Posterior cingulate gyrus (tissue), 11 donors: ENCODE results near the gene HECW1.
A peak's percentile ranks its signal among the peaks of the same experiment; 100 is the strongest.

Source experiments
- DNase-seq, 10 donors: peaks; one replicate each; pipeline versions ENCODE4 v3.0.0 to v3.0.0-alpha.2; 2020 to 2021; ENCODE audit warnings: mixed read lengths in 3 of 10
- intact Hi-C: fragments of 100-400 bp; cut with DNase I; formaldehyde crosslinking; loops from one replicate; pipeline ENCODE4 v1.15.1; 2023

HECW1 gene

DNA sequence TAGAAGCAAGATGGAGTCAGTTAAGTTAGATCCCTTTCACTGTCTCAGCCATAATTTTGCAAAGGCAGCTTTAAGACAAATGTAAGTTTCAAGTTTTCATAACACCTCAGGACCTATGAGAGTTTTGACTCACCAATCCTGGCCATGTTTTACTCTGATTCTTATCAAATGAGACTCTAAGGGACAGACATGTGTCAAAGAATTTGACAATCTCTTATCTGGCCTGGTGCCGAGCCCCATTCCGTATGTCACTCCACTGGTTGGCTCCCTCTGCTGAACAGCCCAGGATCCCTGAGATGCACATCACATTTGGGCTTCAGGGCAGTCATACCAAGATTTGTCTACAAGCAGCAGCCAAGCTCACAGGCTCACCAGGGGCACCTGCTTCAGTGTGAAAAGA, 282.9 kb downstream of the HECW1 start:
- intact Hi-C loops, result no loop called here
- DNase-seq, result no peak

- no peak for DNase-seq
- intact Hi-C loops, result no loop called here
These were observed 283.8 kb downstream of the HECW1 start for GRCh38 chr7:43396187-43396740.

GRCh38 chr7:43398831-43399230, 286.4 kb downstream of the HECW1 start:
- intact Hi-C loops, result no loop called here
- DNase-seq, result no peak

GRCh38 chr7:43405948-43406347, 293.5 kb downstream of the HECW1 start:
- no peak for DNase-seq
- intact Hi-C loops, result no loop called here

GRCh38 chr7:43406961-43407360, 294.5 kb downstream of the HECW1 start:
- no peak for DNase-seq
- intact Hi-C loops, result no loop called here

- intact Hi-C loops, result no loop called here
These were observed 296.5 kb downstream of the HECW1 start for GRCh38 chr7:43408981-43409380.

GRCh38 chr7:43417455-43417854, 305.0 kb downstream of the HECW1 start:
- no peak for DNase-seq
- intact Hi-C loops, result no loop called here

More at GRCh38 chr7:43408981-43409380, 296.5 kb downstream of the HECW1 start:
- no peak for DNase-seq

GRCh38 chr7:43430411-43430810, 318.0 kb downstream of the HECW1 start:
- no peak for DNase-seq
- intact Hi-C loops, result no loop called here

DNA sequence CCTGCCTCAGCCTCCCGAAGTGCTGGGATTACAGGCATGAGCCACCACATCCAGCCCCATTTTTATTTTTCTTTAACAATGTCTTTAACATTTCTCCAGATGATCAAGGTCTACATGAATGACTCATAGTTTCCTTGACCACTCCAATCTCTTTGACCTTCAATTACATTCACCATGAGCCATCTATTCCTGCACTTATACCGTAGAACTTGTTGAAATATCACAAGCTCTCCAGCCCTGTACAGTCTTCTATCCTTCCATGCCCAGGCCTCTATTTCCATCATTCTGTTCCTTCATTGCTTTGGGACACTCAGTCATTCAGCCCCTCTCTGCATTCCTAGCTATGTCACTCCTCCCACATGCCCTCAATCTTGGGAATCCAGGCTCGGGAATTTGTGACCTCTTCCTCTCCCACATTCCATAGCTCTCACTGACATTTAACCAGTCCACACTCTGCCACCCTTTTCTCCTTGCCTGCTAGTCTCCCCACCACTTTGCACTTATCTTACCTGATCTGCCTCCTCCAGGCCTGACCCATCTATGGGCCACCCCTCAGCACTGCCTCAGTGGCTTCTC, 318.7 kb downstream of the HECW1 start:
- intact Hi-C loops, result no loop called here
- no peak for DNase-seq

DNA sequence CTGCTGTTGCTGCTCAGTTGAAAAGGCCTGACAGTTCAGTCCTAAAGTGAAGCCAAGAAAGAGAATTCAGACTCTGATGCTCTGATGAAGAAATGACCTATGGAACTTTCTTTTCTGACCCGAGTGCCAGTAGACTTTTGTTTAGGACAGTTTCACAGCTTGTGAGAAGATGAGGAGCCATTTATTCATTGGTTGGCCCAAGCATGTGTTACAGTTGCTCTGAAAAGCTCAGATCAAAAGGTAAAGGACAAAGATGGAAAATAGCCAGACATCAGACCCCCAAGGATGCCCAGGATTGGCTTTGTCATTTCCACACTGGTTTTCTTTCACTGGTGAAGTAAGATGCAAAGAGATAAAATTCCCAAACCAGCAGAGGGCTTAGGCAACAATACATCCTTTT, 321.2 kb downstream of the HECW1 start:
- intact Hi-C loops, result no loop called here
- no peak for DNase-seq

DNA sequence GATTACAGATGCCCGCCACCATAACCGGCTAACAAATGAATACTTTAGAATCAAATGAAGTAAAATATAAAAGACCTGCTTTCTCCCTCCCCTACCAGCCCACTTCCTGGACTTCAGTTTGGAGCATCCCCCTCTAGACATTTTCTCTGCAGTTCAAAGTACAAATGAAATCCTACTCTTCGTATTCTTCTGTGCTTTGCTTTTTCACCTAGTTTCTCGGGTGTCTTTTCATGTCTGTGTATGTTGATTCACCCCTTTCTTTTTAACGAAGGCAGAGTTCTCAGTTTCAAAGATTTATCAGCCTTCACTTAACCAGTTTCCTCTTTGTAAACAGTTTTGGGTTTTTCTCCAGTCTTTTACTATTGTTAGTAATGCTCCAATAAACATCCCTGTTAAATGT, 324.6 kb downstream of the HECW1 start:
- DNase-seq, result no peak
- intact Hi-C loops, result no loop called here

DNA sequence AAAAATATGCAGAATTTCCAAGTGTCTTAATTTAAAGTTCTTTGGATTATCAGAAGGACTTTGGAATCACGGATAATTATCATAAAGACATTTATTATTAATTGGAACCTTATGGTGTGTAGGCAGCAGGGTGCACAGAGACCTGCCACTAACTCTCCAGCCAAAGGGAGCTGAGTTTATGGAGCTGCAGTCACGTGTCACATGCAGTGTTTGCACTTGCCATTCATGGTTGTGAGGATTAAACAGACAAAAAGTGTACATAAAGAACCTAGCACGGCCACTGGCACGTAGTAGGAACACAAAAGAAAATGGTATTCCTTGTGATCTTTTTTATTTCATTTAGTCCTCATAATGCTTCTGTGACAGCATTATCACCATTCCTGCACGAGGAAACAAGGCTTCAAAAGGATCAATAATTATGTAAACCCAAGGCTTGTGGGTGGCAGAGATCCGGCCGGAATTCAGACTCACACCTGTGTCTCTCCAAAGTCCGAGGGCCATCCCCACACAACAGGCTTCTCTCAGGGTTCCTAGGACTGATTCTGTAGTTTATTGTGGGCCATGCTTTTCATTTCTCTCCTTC, 326.5 kb downstream of the HECW1 start:
- intact Hi-C loops, result no loop called here
- no peak for DNase-seq

DNA sequence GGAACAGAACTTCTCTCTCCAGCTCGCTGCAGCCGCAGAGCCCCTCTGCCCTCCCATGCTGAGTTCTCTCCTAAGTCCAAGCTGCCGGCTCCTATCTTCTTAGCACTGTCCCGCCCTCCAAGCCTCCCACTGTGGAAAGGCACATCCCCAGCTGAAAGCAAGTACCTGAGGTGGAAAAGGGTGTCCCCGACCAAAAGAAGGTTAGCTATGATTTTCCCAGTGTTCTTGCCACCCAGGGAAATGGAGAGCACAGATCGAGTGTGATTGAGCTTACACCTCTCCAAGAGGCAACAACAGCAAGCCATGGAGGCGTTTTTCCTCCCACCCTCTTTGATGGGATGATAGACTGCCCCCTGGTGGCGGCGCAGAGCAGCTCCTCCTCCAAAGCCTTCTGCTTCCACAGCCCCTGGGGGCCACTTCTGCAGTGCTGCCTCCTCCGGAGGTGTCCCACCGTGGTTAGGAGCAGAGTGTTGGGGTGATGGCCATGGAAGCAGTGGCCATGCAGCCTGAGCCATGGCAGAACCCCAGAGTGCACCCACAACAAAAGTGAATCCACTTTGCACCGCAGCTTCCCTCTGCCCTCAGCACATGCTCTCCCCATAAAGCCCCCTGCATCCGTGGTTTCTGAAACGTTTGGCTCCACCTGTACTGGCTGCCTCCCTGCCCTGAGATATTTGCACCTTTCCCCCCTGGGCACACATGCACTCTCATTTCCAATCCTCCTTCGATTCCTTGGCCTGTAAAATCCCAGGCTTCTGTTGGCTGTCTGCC, 327.4 kb downstream of the HECW1 start:
- intact Hi-C loops, result no loop called here
- peak in 3 of 10 donors; percentile 11 to 78 (median 67) for DNase-seq

DNA sequence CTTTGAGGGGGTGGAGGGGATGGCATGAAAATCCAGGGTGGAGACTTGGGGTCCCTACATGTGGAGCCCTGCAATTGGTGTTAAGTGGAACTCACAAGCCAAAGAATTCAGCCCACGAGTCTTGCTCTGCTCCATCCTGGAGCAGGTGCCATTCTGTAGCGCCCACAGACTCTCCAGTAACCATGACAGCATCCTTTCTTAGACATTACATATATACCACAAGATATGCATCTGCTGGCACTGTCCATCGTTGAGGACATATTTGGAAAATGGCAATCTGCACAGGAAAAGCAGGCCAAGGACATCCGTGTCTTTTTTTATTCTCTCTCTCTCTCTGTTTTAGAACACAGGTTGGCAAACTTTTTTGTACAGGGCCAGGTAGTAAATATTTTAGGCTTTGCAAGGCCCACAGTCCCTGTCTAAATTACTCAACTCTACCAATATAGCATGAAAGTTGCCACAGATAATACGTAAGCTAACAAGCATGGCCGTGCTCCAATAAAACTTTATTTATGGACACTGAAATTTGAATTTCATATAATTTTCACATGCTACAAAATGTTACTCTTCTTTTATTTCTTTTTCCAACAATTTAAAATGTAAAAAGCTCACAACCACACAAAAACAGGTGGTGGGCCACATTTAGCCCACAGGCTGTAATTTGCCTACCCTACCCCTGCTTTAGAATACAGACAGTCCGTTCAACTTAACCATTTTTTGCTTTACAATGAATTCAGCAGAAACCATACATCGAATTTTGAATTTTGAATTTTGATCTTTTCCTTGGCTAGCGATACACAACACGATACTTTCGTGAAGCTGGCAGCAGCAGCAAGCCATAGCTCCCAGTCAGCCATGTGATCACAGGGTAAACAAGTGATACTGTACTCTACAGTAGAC, 329.0 kb downstream of the HECW1 start:
- DNase-seq, result peak in 3 of 10 donors; percentile 37 to 78 (median 74)
- intact Hi-C loops, result no loop called here

GRCh38 chr7:43443381-43443780, 330.9 kb downstream of the HECW1 start:
- DNase-seq, result no peak
- intact Hi-C loops, result no loop called here

DNA sequence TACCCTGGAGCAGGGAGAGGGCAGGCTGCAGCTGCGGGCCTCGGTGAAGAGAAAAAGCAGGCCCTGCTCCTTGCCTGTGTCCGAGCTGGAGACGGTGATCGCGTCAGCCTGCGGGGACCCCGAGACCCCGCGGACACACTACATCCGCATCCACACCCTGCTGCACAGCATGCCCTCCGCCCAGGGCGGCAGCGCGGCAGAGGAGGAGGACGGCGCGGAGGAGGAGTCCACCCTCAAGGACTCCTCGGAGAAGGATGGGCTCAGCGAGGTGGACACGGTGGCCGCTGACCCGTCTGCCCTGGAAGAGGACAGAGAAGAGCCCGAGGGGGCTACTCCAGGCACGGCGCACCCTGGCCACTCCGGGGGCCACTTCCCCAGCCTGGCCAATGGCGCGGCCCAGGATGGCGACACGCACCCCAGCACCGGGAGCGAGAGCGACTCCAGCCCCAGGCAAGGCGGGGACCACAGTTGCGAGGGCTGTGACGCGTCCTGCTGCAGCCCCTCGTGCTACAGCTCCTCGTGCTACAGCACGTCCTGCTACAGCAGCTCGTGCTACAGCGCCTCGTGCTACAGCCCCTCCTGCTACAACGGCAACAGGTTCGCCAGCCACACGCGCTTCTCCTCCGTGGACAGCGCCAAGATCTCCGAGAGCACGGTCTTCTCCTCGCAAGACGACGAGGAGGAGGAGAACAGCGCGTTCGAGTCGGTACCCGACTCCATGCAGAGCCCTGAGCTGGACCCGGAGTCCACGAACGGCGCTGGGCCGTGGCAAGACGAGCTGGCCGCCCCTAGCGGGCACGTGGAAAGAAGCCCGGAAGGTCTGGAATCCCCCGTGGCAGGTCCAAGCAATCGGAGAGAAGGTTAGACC, 332.5 kb downstream of the HECW1 start:
- DNase-seq, result peak in 3 of 10 donors; percentile 71 to 82 (median 74)
- intact Hi-C loops, result no loop called here

- DNase-seq, result no peak
These were observed 337.1 kb downstream of the HECW1 start for GRCh38 chr7:43449577-43449976.

GRCh38 chr7:43450894-43451293, 338.4 kb downstream of the HECW1 start:
- DNase-seq, result no peak
- intact Hi-C loops, result loop anchor here (10.0 kb wide), 1 partner anchor 274 kb away; the partner anchor contains the start of gene COA1

More at GRCh38 chr7:43449577-43449976, 337.1 kb downstream of the HECW1 start:
- intact Hi-C loops, result no loop called here

DNA sequence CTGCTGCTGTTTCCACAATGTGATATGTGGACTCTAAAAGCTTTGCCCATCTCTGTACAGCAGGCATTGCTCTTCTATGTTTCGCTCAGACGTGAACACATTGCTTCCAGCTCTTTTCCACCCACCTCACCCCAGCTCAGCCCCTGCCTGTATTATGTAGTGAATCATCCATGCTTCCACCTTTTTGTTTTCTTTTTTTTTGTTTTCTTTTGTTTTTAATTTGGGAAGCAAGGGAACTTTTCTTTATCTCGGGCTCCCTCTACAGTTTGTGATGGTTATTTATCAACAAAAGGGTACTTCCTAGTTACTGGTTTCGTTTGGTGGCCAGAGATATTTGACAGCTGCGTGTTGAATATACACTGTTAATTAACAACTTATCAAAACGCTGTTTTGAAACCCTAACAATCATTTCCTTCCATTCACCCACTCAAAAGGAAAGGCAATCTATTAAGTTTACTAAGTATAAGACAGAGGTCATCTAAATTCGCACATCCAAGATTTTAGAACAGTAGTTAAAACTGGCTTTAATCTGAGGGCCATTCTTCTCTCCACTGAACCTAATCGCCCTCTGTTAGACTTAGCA, 342.6 kb downstream of the HECW1 start:
- no peak for DNase-seq
- intact Hi-C loops, result loop anchor here (5.0 to 10.0 kb wide), 2 partner anchors 270 to 513 kb away; partner anchors contain the start of gene COA1
